ENCODE data around the gene ADGRA1. TPM values are rescaled to one million over a fixed set of nuclear protein-coding genes. Genes with fewer than 3 reads are reported as not detected.

The ADGRA1 gene
- total and polyA plus RNA-seq, 2 donors (not counting 3 experiments of a cell fraction or from before 2014, with no cell fraction given): not detected

DNA sequence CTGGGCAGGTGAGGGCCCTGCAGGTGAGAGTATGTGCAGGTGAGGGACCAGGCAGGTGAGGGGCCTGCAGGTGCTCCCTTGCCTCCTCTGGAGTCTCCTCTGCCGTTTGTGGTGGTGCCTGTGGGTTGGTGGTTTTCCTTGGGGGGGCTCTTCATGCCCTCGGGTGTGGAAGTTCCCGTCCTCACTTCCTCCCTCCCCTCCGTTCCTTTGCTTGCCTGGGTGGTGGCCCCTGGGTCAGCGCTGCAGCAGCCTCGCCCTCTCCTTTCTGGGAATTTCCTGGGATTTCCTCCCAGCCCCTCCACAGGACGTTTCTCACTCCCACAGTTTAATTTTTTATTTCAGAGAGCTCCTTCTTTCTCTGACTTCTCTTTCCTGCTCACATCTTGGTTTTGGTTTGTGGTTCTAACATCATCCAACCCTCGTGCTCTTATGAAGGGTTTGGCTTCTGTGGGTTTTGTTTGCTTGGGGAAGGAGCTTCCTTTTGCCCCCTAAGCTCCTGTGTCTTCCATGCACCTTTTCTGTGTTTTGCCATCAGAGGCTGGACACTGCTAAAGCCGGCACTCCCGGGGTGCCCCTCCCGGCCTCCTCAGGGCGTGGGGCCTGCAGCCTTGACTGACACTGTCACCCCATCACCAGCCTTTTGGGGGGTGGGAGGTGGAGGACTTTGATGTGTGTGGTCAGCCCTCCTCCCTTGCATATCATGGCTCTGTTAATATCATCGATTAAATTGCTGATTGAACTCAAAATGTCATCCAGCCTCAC is 29.2 kb upstream of the ADGRA1 start:
- Histone ChIP-seq H3K27me3 (ENCODE audit: control insufficient read depth in 2 of 2, insufficient read depth in 2 of 2, low read length in 2 of 2) (no peaks in the 10 kb centered on the region), H3K9ac (replicated peaks; ENCODE audit: extremely low read depth, insufficient read depth, low read length) (no peak overlapping the region), H3K27ac (ENCODE audit: insufficient read depth, low read depth, low read length) (no peak overlapping the region), H2AFZ (ENCODE audit: low read depth, low read length) (no peak overlapping the region), H3K9me1 (replicated peaks; ENCODE audit: control insufficient read depth, extremely low read depth, insufficient read depth, low read length) (no peaks in the 10 kb centered on the region), H3K4me1 (ENCODE audit: control insufficient read depth, extremely low read depth, insufficient read depth, low read length) (no peaks in the 10 kb centered on the region), H3K9me3 (replicated peaks; ENCODE audit: control insufficient read depth, insufficient read depth, low read length) (peaks cover 2% of the 10 kb centered on the region), H3K79me2 (ENCODE audit: control insufficient read depth, insufficient read depth, low read length) (no peaks in the 10 kb centered on the region), H3K4me2 (ENCODE audit: insufficient read depth, low read length) (no peak overlapping the region), H3K36me3 (ENCODE audit: control insufficient read depth in 2 of 2, extremely low read depth in 1 of 2, insufficient read depth in 2 of 2, low read length in 2 of 2) (no peaks in the 10 kb centered on the region), H4K20me1 (replicated peaks; ENCODE audit: control insufficient read depth, extremely low read depth, insufficient read depth, low read length) (no peaks in the 10 kb centered on the region), H3K4me3 (replicated peaks in 1 of 3; ENCODE audit: insufficient read depth in 1 of 3, low read depth in 1 of 3, low read length in 3 of 3) (no peak overlapping the region)
- CTCF ChIA-PET: no interaction called here
- no peak for DNase-seq (ENCODE audit: low read depth, low spot score)
- FAIRE-seq: no peak
- TF ChIP-seq POLR2A (IDR thresholded peaks at IDR 0.05; ENCODE audit: low read depth, low read length) (no peak), JUN (IDR thresholded peaks at IDR 0.05; ENCODE audit: borderline replicate concordance, insufficient read depth, insufficient read length, low read depth) (no peak), MYC (IDR thresholded peaks at IDR 0.05; ENCODE audit: low read depth, low read length) (no peak), FOS (IDR thresholded peaks at IDR 0.05; ENCODE audit: borderline replicate concordance, insufficient read depth, low read length) (no peak), GATA2 (IDR thresholded peaks at IDR 0.05; ENCODE audit: insufficient read depth, insufficient read length, low read depth, low read length) (no peak), POLR2AphosphoS5 (IDR thresholded peaks at IDR 0.05; ENCODE audit: insufficient read depth, low read depth, low read length) (no peak), EZH2 (IDR thresholded peaks at IDR 0.05; ENCODE audit: borderline replicate concordance, low read depth, low read length, severe bottlenecking) (no peak)
- TF ChIP-seq, protein P1, sequence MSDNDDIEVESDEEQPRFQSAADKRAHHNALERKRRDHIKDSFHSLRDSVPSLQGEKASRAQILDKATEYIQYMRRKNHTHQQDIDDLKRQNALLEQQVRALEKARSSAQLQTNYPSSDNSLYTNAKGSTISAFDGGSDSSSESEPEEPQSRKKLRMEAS (IDR thresholded peaks at IDR 0.05; ENCODE audit: insufficient read depth, insufficient read length): no peak
- TF ChIP-seq, protein P2, sequence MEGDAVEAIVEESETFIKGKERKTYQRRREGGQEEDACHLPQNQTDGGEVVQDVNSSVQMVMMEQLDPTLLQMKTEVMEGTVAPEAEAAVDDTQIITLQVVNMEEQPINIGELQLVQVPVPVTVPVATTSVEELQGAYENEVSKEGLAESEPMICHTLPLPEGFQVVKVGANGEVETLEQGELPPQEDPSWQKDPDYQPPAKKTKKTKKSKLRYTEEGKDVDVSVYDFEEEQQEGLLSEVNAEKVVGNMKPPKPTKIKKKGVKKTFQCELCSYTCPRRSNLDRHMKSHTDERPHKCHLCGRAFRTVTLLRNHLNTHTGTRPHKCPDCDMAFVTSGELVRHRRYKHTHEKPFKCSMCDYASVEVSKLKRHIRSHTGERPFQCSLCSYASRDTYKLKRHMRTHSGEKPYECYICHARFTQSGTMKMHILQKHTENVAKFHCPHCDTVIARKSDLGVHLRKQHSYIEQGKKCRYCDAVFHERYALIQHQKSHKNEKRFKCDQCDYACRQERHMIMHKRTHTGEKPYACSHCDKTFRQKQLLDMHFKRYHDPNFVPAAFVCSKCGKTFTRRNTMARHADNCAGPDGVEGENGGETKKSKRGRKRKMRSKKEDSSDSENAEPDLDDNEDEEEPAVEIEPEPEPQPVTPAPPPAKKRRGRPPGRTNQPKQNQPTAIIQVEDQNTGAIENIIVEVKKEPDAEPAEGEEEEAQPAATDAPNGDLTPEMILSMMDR (IDR thresholded peaks at IDR 0.05; ENCODE audit: extremely low read depth in 1 of 2, insufficient read depth in 1 of 2, low read depth in 1 of 2, low read length in 2 of 2): no peak
- POLR2A ChIA-PET: no interaction called here
- intact Hi-C loops (cut with micrococcal nuclease): no loop called here
- dilution Hi-C loops (cut with MboI; ENCODE audit: extremely low pct_ligation_motif_present, low sequenced_read_pairs): no loop called here
- no TSS peak for BruUV-seq (replicated peaks)
